ENCODE measurements around the gene SLC23A3. TPM values are rescaled to one million over a fixed set of nuclear protein-coding genes. Genes with fewer than 3 reads are reported as not detected.

SLC23A3 gene
- total RNA-seq, 1 donor from 2014 or later, result 1.4 TPM

DNA sequence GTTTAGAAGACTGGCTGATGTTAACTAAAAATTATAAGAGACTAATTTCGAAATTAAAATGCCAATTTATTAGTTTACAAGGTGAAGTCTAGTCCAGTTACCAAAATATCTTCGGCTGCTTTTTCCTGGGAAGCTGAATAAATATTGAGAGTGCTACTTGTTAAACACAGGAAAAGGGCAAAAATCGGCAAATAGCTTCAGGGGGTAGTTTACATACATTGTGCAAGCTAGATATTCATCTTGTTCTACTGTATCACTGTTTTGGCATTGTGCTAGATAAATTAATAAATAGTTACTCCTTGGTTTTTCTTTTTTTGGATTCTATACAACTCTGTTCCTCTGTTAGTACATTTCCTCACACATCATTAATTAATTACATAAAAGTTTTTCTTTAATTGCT lies 38.5 kb downstream of the SLC23A3 start:
- Histone ChIP-seq H3K79me2 (ENCODE audit: low read depth) (no peaks in the 10 kb centered on the region), H3K27me3 (no peaks in the 10 kb centered on the region), H3K36me3 (no peaks in the 10 kb centered on the region), H3K9ac (no peak overlapping the region), H3K4me1 (no peaks in the 10 kb centered on the region), H3K4me3 (no peak overlapping the region), H3K4me2 (no peak overlapping the region), H4K20me1 (ENCODE audit: low read depth) (no peaks in the 10 kb centered on the region), H2AFZ (replicated peaks) (no peak overlapping the region), H3F3A (ENCODE audit: low read depth) (no peaks in the 10 kb centered on the region), H3K9me3 (ENCODE audit: low read depth) (no peaks in the 10 kb centered on the region), H3K27ac (no peak overlapping the region)
- TF ChIP-seq, protein P1, sequence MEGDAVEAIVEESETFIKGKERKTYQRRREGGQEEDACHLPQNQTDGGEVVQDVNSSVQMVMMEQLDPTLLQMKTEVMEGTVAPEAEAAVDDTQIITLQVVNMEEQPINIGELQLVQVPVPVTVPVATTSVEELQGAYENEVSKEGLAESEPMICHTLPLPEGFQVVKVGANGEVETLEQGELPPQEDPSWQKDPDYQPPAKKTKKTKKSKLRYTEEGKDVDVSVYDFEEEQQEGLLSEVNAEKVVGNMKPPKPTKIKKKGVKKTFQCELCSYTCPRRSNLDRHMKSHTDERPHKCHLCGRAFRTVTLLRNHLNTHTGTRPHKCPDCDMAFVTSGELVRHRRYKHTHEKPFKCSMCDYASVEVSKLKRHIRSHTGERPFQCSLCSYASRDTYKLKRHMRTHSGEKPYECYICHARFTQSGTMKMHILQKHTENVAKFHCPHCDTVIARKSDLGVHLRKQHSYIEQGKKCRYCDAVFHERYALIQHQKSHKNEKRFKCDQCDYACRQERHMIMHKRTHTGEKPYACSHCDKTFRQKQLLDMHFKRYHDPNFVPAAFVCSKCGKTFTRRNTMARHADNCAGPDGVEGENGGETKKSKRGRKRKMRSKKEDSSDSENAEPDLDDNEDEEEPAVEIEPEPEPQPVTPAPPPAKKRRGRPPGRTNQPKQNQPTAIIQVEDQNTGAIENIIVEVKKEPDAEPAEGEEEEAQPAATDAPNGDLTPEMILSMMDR (IDR thresholded peaks at IDR 0.05), result no peak
- TF ChIP-seq EZH2phosphoT487 (IDR thresholded peaks at IDR 0.05) (no peak), EZH2 (IDR thresholded peaks at IDR 0.05) (no peak)
- H3K27ac Mint-ChIP-seq, result no peak overlapping the region
- no peak overlapping the region for H3K4me3 Mint-ChIP-seq
- H3K36me3 Mint-ChIP-seq, result no peaks in the 10 kb centered on the region
- no peaks in the 10 kb centered on the region for H3K9me3 Mint-ChIP-seq
- no peaks in the 10 kb centered on the region for H3K4me1 Mint-ChIP-seq
- no peak for DNase-seq (ENCODE audit: low spot score)
- peaks cover 2% of the 10 kb centered on the region for H3K27me3 Mint-ChIP-seq (ENCODE audit: insufficient read depth, low read depth)

DNA sequence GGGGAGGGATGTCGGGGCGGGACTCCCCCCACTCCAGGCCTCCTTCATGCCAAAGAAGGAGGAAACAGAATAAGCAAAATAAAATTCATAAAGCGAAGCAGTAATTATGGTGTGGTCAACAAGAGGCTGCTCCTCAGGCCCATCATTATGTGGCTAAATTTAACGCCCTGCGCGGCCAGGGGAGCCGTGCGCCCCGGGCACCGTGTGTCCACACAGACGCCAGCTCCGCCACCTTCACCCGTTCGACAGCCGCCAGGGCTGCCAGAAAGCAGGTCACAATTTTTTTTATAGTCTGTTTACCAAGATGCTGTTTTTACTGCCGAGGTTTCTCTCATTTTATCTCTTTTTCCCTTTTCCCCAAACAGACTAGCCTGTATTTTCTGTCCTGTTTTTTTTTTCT lies 40.2 kb downstream of the SLC23A3 start:
- no peak overlapping the region for H3K27ac Mint-ChIP-seq
- Histone ChIP-seq H3K27me3 (no peaks in the 10 kb centered on the region), H3F3A (ENCODE audit: low read depth) (no peaks in the 10 kb centered on the region), H4K20me1 (ENCODE audit: low read depth) (no peaks in the 10 kb centered on the region), H3K27ac (no peak overlapping the region), H3K4me3 (no peak overlapping the region), H2AFZ (replicated peaks) (no peak overlapping the region), H3K9me3 (ENCODE audit: low read depth) (no peaks in the 10 kb centered on the region), H3K79me2 (ENCODE audit: low read depth) (no peaks in the 10 kb centered on the region), H3K4me2 (no peak overlapping the region), H3K36me3 (no peaks in the 10 kb centered on the region), H3K9ac (no peak overlapping the region), H3K4me1 (no peaks in the 10 kb centered on the region)
- H3K36me3 Mint-ChIP-seq, result no peaks in the 10 kb centered on the region
- no peak overlapping the region for H3K4me3 Mint-ChIP-seq
- DNase-seq (ENCODE audit: low spot score), result no peak
- H3K4me1 Mint-ChIP-seq, result no peaks in the 10 kb centered on the region
- no peaks in the 10 kb centered on the region for H3K9me3 Mint-ChIP-seq
- H3K27me3 Mint-ChIP-seq (ENCODE audit: insufficient read depth, low read depth), result peaks cover 2% of the 10 kb centered on the region
- TF ChIP-seq, protein P1 (IDR thresholded peaks at IDR 0.05), result no peak
- TF ChIP-seq EZH2 (IDR thresholded peaks at IDR 0.05) (no peak), EZH2phosphoT487 (IDR thresholded peaks at IDR 0.05) (no peak)

DNA sequence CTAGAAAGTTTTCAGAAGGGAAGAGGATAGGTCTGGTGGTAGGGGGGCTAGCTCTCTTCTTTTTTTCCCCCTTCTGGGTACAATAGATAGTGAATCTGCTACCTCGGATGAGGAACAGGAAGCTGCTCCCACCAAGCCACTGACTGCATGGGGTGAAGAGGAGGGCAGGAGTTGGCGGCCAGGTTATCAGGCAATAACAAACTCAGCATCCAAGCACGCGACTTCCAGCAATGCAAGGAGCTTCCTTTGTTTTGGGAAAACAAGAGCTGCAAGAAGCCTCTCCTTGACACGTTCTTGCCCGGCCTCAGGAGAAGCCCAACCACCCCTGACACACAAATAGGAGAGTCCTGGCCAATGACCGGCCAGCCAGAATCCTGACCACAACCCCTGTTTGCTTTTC lies 41.4 kb downstream of the SLC23A3 start:
- H3K27me3 ChIP-seq, result no peaks in the 10 kb centered on the region
- no peaks in the 10 kb centered on the region for H3K4me1 ChIP-seq
- H3K4me3 ChIP-seq, result no peak overlapping the region
- no peak for DNase-seq (ENCODE audit: low spot score)
- no peaks in the 10 kb centered on the region for H3K9me3 ChIP-seq (ENCODE audit: low read depth)
- TF ChIP-seq, protein P1 (IDR thresholded peaks at IDR 0.05), result no peak
- TF ChIP-seq EZH2phosphoT487 (IDR thresholded peaks at IDR 0.05) (no peak), EZH2 (IDR thresholded peaks at IDR 0.05) (no peak)
- H3K27ac Mint-ChIP-seq, result no peak overlapping the region
- H3K4me1 Mint-ChIP-seq, result peaks cover under 1% of the 10 kb centered on the region
- no peaks in the 10 kb centered on the region for H3K79me2 ChIP-seq (ENCODE audit: low read depth)
- peaks cover 7% of the 10 kb centered on the region for H4K20me1 ChIP-seq (ENCODE audit: low read depth)
- H3K4me3 Mint-ChIP-seq, result no peak overlapping the region
- H3K9ac ChIP-seq, result no peak overlapping the region
- no peaks in the 10 kb centered on the region for H3K36me3 Mint-ChIP-seq
- H3K4me2 ChIP-seq, result no peak overlapping the region
- no peaks in the 10 kb centered on the region for H3K9me3 Mint-ChIP-seq
- H3K27ac ChIP-seq, result no peak overlapping the region
- H3K36me3 ChIP-seq, result no peaks in the 10 kb centered on the region
- H3F3A ChIP-seq (ENCODE audit: low read depth), result no peaks in the 10 kb centered on the region
- no peak overlapping the region for H2AFZ ChIP-seq (replicated peaks)
- H3K27me3 Mint-ChIP-seq (ENCODE audit: insufficient read depth, low read depth), result peaks cover 2% of the 10 kb centered on the region
